Stomach smooth muscle (tissue), 2 donors: Measurements from ENCODE around the gene PMEPA1.

Experiments
- H3K27ac ChIP-seq: one replicate; pipeline ENCODE4 v1.7.0; 2013; ENCODE audit warnings: mild to moderate bottlenecking, low read length, inconsistent platforms
- H3K27me3 ChIP-seq, 2 donors: one replicate each; pipeline ENCODE4 v1.7.0; 2013; ENCODE audit warnings: low read length in 2 of 2; ENCODE audit not compliant: insufficient read depth in 2 of 2, control insufficient read depth in 1 of 2
- H3K36me3 ChIP-seq, 2 donors: one replicate each; pipeline ENCODE4 v1.7.0; 2013; ENCODE audit warnings: low read length in 2 of 2; ENCODE audit not compliant: control insufficient read depth in 2 of 2, insufficient read depth in 2 of 2
- H3K4me1 ChIP-seq: one replicate; pipeline ENCODE4 v1.7.0; 2013; ENCODE audit warnings: low read length; ENCODE audit not compliant: control insufficient read depth, insufficient read depth
- H3K4me3 ChIP-seq, 2 donors: one replicate each; pipeline ENCODE4 v1.7.0; 2013; ENCODE audit warnings: low read length in 2 of 2
- H3K9ac ChIP-seq, 2 donors: one replicate each; pipeline ENCODE4 v1.7.0; 2013; ENCODE audit warnings: low read length in 2 of 2, mild to moderate bottlenecking in 1 of 2
- H3K9me3 ChIP-seq, 2 donors: one replicate each; pipeline ENCODE4 v1.7.0; 2013; ENCODE audit warnings: low read length in 2 of 2; ENCODE audit not compliant: control insufficient read depth in 2 of 2
- donor health status: healthy.
- donor health status: Pancreatic carcinoma.

The PMEPA1 gene

GRCh38 chr20:57711826-57712225 lies 2.0 kb upstream of the PMEPA1 start:
- Histone ChIP-seq H3K9me3 (no peaks in the 10 kb centered on the region), H3K36me3 (no peaks in the 10 kb centered on the region), H3K4me3 (no peak overlapping the region), H3K9ac (no peak overlapping the region), H3K27ac (peak overlapping the region; percentile 11), H3K4me1 (peaks cover 76% of the 10 kb centered on the region), H3K27me3 (no peaks in the 10 kb centered on the region)

GRCh38 chr20:57711311-57711712 lies 1.5 kb upstream of the PMEPA1 start:
- Histone ChIP-seq H3K27ac (peak overlapping the region; percentile 84), H3K36me3 (no peaks in the 10 kb centered on the region), H3K27me3 (no peaks in the 10 kb centered on the region), H3K9me3 (no peaks in the 10 kb centered on the region), H3K4me1 (peaks cover 72% of the 10 kb centered on the region), H3K9ac (peak overlapping the region in 1 of 2 donors; percentile 80), H3K4me3 (peak overlapping the region in 1 of 2 donors; percentile 8)

- no peaks in the 10 kb centered on the region for H3K27me3 ChIP-seq
- H3K9me3 ChIP-seq, result no peaks in the 10 kb centered on the region
- H3K4me3 ChIP-seq, result peak overlapping the region; percentile 6 to 86
- peak overlapping the region; percentile 84 for H3K27ac ChIP-seq
- H3K36me3 ChIP-seq, result no peaks in the 10 kb centered on the region
- H3K4me1 ChIP-seq, result peaks cover 71% of the 10 kb centered on the region
- H3K9ac ChIP-seq, result peak overlapping the region; percentile 80 to 94
These were observed 1.0 kb upstream of the PMEPA1 start for GRCh38 chr20:57710841-57711240.

- H3K4me3 ChIP-seq, result peak overlapping the region; percentile 58 to 84
- no peaks in the 10 kb centered on the region for H3K9me3 ChIP-seq
- H3K36me3 ChIP-seq, result no peaks in the 10 kb centered on the region
- H3K4me1 ChIP-seq, result peaks cover 67% of the 10 kb centered on the region
- peak overlapping the region; percentile 62 for H3K27ac ChIP-seq
- H3K9ac ChIP-seq, result peak overlapping the region; percentile 45 to 71
- H3K27me3 ChIP-seq, result no peaks in the 10 kb centered on the region
These were observed 831 bp downstream of the PMEPA1 start for GRCh38 chr20:57708694-57709673.

GRCh38 chr20:57707849-57708693 lies 1.7 kb downstream of the PMEPA1 start:
- Histone ChIP-seq H3K4me1 (peaks cover 59% of the 10 kb centered on the region), H3K27ac (peak overlapping the region; percentile 62), H3K4me3 (peak overlapping the region; percentile 58 to 84), H3K9me3 (no peaks in the 10 kb centered on the region), H3K27me3 (no peaks in the 10 kb centered on the region), H3K36me3 (no peaks in the 10 kb centered on the region), H3K9ac (peak overlapping the region; percentile 45 to 71)

GRCh38 chr20:57707320-57707719 lies 2.5 kb downstream of the PMEPA1 start:
- Histone ChIP-seq H3K4me1 (peaks cover 58% of the 10 kb centered on the region), H3K4me3 (peak overlapping the region in 1 of 2 donors; percentile 84), H3K27ac (peak overlapping the region; percentile 11), H3K9ac (peak overlapping the region in 1 of 2 donors; percentile 13), H3K36me3 (no peaks in the 10 kb centered on the region), H3K27me3 (no peaks in the 10 kb centered on the region), H3K9me3 (no peaks in the 10 kb centered on the region)

- no peak overlapping the region for H3K27ac ChIP-seq
- no peaks in the 10 kb centered on the region for H3K9me3 ChIP-seq
- no peak overlapping the region for H3K4me3 ChIP-seq
- H3K36me3 ChIP-seq, result no peaks in the 10 kb centered on the region
- H3K27me3 ChIP-seq, result no peaks in the 10 kb centered on the region
- peaks cover 44% of the 10 kb centered on the region for H3K4me1 ChIP-seq
- no peak overlapping the region for H3K9ac ChIP-seq
These were observed 4.5 kb downstream of the PMEPA1 start for GRCh38 chr20:57705127-57705899.

GRCh38 chr20:57704245-57704644 lies 5.6 kb downstream of the PMEPA1 start:
- no peaks in the 10 kb centered on the region for H3K27me3 ChIP-seq
- no peaks in the 10 kb centered on the region for H3K9me3 ChIP-seq
- no peak overlapping the region for H3K27ac ChIP-seq
- H3K4me1 ChIP-seq, result peaks cover 40% of the 10 kb centered on the region
- no peak overlapping the region for H3K9ac ChIP-seq
- H3K36me3 ChIP-seq, result no peaks in the 10 kb centered on the region
- no peak overlapping the region for H3K4me3 ChIP-seq

- H3K4me3 ChIP-seq, result no peak overlapping the region
- H3K9ac ChIP-seq, result no peak overlapping the region
- H3K27me3 ChIP-seq, result no peaks in the 10 kb centered on the region
- H3K4me1 ChIP-seq, result peaks cover 31% of the 10 kb centered on the region
- H3K9me3 ChIP-seq, result no peaks in the 10 kb centered on the region
- no peaks in the 10 kb centered on the region for H3K36me3 ChIP-seq
- no peak overlapping the region for H3K27ac ChIP-seq
These were observed 6.8 kb downstream of the PMEPA1 start for GRCh38 chr20:57703013-57703412.

GRCh38 chr20:57702521-57702920 lies 7.3 kb downstream of the PMEPA1 start:
- H3K27ac ChIP-seq, result no peak overlapping the region
- H3K4me3 ChIP-seq, result no peak overlapping the region
- H3K9me3 ChIP-seq, result no peaks in the 10 kb centered on the region
- H3K9ac ChIP-seq, result no peak overlapping the region
- H3K27me3 ChIP-seq, result no peaks in the 10 kb centered on the region
- no peaks in the 10 kb centered on the region for H3K36me3 ChIP-seq
- peaks cover 26% of the 10 kb centered on the region for H3K4me1 ChIP-seq
